Astrocyte of the spinal cord (primary cell): Measurements from ENCODE around the gene RSPRY1.
A peak's percentile ranks its signal among the peaks of the same experiment; 100 is the strongest.

Source experiments
- DNase-seq: peaks from one replicate; pipeline ENCODE4 v3.0.0; 2011; ENCODE audit warnings: low read depth, low spot score
- H3K4me3 ChIP-seq: 2 replicates; pipeline ENCODE4 v1.5.1; 2011; ENCODE audit warnings: low read depth, mild to moderate bottlenecking, low read length, moderate library complexity
- in situ Hi-C: cut with HindIII; loops from 2 replicates; pipeline ENCODE4 v1.10.0; 2017; ENCODE audit warnings: low sequenced_read_pairs
- TF ChIP-seq, protein P1 (sequence below): IDR thresholded peaks from 2 replicates; pipeline ENCODE4 v1.5.1; 2012; ENCODE audit warnings: low read depth, mild to moderate bottlenecking, low read length, inconsistent platforms

The RSPRY1 gene

GRCh38 chr16:57283959-57284208 lies 97.8 kb downstream of the RSPRY1 start:
- no peak for DNase-seq
- no peak overlapping the region for H3K4me3 ChIP-seq
- TF ChIP-seq, protein P1, sequence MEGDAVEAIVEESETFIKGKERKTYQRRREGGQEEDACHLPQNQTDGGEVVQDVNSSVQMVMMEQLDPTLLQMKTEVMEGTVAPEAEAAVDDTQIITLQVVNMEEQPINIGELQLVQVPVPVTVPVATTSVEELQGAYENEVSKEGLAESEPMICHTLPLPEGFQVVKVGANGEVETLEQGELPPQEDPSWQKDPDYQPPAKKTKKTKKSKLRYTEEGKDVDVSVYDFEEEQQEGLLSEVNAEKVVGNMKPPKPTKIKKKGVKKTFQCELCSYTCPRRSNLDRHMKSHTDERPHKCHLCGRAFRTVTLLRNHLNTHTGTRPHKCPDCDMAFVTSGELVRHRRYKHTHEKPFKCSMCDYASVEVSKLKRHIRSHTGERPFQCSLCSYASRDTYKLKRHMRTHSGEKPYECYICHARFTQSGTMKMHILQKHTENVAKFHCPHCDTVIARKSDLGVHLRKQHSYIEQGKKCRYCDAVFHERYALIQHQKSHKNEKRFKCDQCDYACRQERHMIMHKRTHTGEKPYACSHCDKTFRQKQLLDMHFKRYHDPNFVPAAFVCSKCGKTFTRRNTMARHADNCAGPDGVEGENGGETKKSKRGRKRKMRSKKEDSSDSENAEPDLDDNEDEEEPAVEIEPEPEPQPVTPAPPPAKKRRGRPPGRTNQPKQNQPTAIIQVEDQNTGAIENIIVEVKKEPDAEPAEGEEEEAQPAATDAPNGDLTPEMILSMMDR = no peak
- in situ Hi-C loops = no loop called here

DNA sequence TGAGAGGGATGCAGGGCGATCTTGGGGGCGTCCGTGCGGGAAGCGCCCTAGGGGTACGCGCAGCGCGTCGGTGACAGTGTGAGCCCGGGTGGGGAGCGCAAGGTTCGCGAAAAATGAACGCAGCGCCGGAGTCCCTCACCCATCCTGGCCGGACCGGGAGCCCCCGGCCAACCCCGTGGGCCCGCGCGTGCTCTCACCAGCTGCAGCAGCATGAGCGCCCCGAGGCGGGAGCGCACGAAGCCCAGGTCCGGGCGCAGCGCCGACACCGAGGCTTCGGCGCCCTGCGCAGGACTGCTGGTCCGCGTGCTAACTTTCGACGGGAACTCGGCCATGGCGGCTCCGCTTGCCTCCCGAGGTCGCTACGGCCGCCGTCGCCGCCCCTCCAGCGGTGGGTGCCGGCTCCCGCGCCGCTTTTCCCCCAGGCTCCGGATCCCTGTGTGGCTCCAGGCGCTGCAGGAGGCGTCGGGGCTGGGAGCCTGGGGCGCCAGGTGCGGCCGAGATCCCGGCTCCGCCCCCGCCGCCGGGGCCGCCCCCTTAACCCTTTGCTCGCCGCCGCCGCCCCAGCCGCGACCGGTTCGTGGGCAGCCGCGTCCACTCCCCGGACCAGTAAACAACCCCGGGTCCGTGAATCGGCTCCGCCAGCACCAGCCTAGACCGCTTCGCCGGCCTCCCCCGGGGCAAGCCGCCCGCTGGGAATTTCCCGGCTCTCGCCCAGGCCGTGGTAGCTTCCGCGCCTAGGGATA lies 98.3 kb downstream of the RSPRY1 start, which contains the start of gene PLLP:
PLLP (minus strand) TSS at position 464 of the 743 bp plus-strand sequence; CDS start at position 332, 132 bp downstream.
- no peak for DNase-seq
- TF ChIP-seq, protein P1 = no peak
- in situ Hi-C loops = no loop called here
- peak within 1 kb of the TSS; percentile 42 for H3K4me3 ChIP-seq

DNA sequence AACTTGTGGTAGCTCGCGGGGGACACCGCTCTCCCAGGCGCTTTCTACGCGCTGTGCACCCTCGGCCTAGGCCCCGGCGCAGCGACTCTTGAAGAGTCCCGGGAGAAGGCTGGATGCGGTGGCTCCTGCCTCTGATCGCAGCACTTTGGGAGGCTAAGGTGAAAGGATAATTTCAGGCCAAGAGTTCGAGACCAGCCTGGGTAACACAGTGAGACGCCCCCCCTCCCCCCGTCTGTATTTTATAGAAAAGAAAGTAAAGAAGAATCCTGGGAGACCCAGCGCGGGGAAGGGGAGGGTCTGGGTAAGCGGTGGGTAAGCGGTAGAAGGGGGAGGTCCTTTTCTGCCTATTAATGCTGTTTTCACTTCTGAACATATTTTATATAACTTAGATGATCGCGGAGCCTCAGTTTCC lies 98.8 kb downstream of the RSPRY1 start:
- H3K4me3 ChIP-seq = peak overlapping the region; percentile 42
- in situ Hi-C loops = no loop called here
- TF ChIP-seq, protein P1 = no peak
- DNase-seq = no peak

- H3K4me3 ChIP-seq = no peak overlapping the region
- TF ChIP-seq, protein P1 = no peak
- DNase-seq = no peak
- in situ Hi-C loops = no loop called here
Observed at GRCh38 chr16:57285379-57285778, 99.2 kb downstream of the RSPRY1 start.

- no peak for DNase-seq
- H3K4me3 ChIP-seq = no peak overlapping the region
- TF ChIP-seq, protein P1 = no peak
- in situ Hi-C loops = no loop called here
Observed at GRCh38 chr16:57289391-57290257, 103.5 kb downstream of the RSPRY1 start.
